Measurements from ENCODE around the gene PRKCZ. TPM values are rescaled to one million over a fixed set of nuclear protein-coding genes. Genes with fewer than 3 reads are reported as not detected.

PRKCZ gene
- 100 to 1,000 TPM in 2 of 4 donors, 10 to 100 TPM in 2; 44.2 to 252 (median 144) TPM for polyA plus RNA-seq
- long read RNA-seq, donor 1: 0 reads
- long read RNA-seq, donor 2, transcript PRKCZ-201 (18 exons, 2,326 nt): major isoform, 7 of 7 reads
- long read RNA-seq, donor 2, partial matches to known transcripts: 0 of 7 reads
- long read RNA-seq, donor 2, other reads (novel, unspliced or antisense): 0 of 7 reads
- long read RNA-seq, donor 3, partial matches to known transcripts: 0 of 97 reads
- long read RNA-seq, donor 3, other reads (novel, unspliced or antisense): 95 of 97 reads
- long read RNA-seq, donor 4: 0 reads
- long read RNA-seq, donor 5, partial matches to known transcripts: 16 of 40 reads
- long read RNA-seq, donor 5, other reads (novel, unspliced or antisense): 24 of 40 reads
- long read RNA-seq, donor 6, transcript PRKCZ-201 (18 exons, 2,326 nt): major isoform, 5 of 55 reads
- long read RNA-seq, donor 6, partial matches to known transcripts: 25 of 55 reads
- long read RNA-seq, donor 6, other reads (novel, unspliced or antisense): 24 of 55 reads
- long read RNA-seq, donor 7: 0 reads
- long read RNA-seq, donor 8: 0 reads
- long read RNA-seq, donor 9, partial matches to known transcripts: 0 of 1 reads
- long read RNA-seq, donor 9, other reads (novel, unspliced or antisense): 0 of 1 reads
- long read RNA-seq, donor 10, transcript PRKCZ-201 (18 exons, 2,326 nt): major isoform, 6 of 15 reads
- long read RNA-seq, donor 10, partial matches to known transcripts: 6 of 15 reads
- long read RNA-seq, donor 10, other reads (novel, unspliced or antisense): 0 of 15 reads

GRCh38 chr1:2049718-2050431, at the start of gene PRKCZ:
Gene PRKCZ (plus strand): TSS chr1:2050411. CDS start chr1:2050631, 220 bp downstream.
- Histone ChIP-seq H3K36me3 (ENCODE audit: control insufficient read depth in 3 of 3, insufficient read depth in 2 of 3, low read depth in 1 of 3, low read length in 3 of 3) (peaks cover 0 to 24% (median 0%) of the 10 kb centered on the region in 3 donors), H3K27me3 (ENCODE audit: control insufficient read depth in 3 of 3, insufficient read depth in 3 of 3, low read length in 3 of 3) (peaks cover 0 to 10% (median 2%) of the 10 kb centered on the region in 3 donors), H3K9me3 (ENCODE audit: control insufficient read depth in 2 of 2, insufficient read depth in 1 of 2, low read depth in 1 of 2, low read length in 1 of 2) (no peaks in the 10 kb centered on the region), H3K27ac (ENCODE audit: low read depth in 1 of 3, low read length in 2 of 3) (peak within 1 kb of the TSS; percentile 82 to 99 (median 97)), H3K4me1 (ENCODE audit: control insufficient read depth in 3 of 3, insufficient read depth in 2 of 3, low read depth in 1 of 3, low read length in 2 of 3) (peaks cover 4 to 73% (median 6%) of the 10 kb centered on the region in 3 donors), H3K4me3 (ENCODE audit: low read depth in 1 of 3, low read length in 3 of 3) (peak within 1 kb of the TSS; percentile 82 to 93 (median 91))
- WGBS, 3 donors: 2 to 3% (median 3%) methylated on average over 42 to 83 of the region's 83 CpGs
- FAIRE-seq: no peak
- DNase-seq: peak; percentile 96

GRCh38 chr1:2000432-2000831, 49.8 kb upstream of the PRKCZ start:
- DNase-seq (no peak), FAIRE-seq (no peak)
- peaks cover 0 to 30% (median 14%) of the 10 kb centered on the region in 3 donors for H3K27me3 ChIP-seq (ENCODE audit: control insufficient read depth in 3 of 3, insufficient read depth in 3 of 3, low read length in 3 of 3)
- peaks cover 0 to 3% of the 10 kb centered on the region in 2 donors for H3K9me3 ChIP-seq (ENCODE audit: control insufficient read depth in 2 of 2, insufficient read depth in 1 of 2, low read depth in 1 of 2, low read length in 1 of 2)
- WGBS, 3 donors: 82 to 89% (median 86%) methylated on average over 7 of the region's 7 CpGs
- H3K4me1 ChIP-seq (ENCODE audit: control insufficient read depth in 3 of 3, insufficient read depth in 2 of 3, low read depth in 1 of 3, low read length in 2 of 3): no peaks in the 10 kb centered on the region
- H3K4me3 ChIP-seq (ENCODE audit: low read depth in 1 of 3, low read length in 3 of 3): no peak overlapping the region
- H3K36me3 ChIP-seq (ENCODE audit: control insufficient read depth in 3 of 3, insufficient read depth in 2 of 3, low read depth in 1 of 3, low read length in 3 of 3): no peaks in the 10 kb centered on the region
- no peak overlapping the region for H3K27ac ChIP-seq (ENCODE audit: low read depth in 1 of 3, low read length in 2 of 3)

- 83 to 90% (median 86%) methylated on average over 9 of the region's 9 CpGs for WGBS, 3 donors
- Histone ChIP-seq H3K4me3 (ENCODE audit: low read depth in 1 of 3, low read length in 3 of 3) (no peak overlapping the region), H3K36me3 (ENCODE audit: control insufficient read depth in 3 of 3, insufficient read depth in 2 of 3, low read depth in 1 of 3, low read length in 3 of 3) (no peaks in the 10 kb centered on the region), H3K9me3 (ENCODE audit: control insufficient read depth in 2 of 2, insufficient read depth in 1 of 2, low read depth in 1 of 2, low read length in 1 of 2) (peaks cover 0 to 3% of the 10 kb centered on the region in 2 donors), H3K27ac (ENCODE audit: low read depth in 1 of 3, low read length in 2 of 3) (no peak overlapping the region), H3K27me3 (ENCODE audit: control insufficient read depth in 3 of 3, insufficient read depth in 3 of 3, low read length in 3 of 3) (peaks cover 0 to 33% (median 14%) of the 10 kb centered on the region in 3 donors), H3K4me1 (ENCODE audit: control insufficient read depth in 3 of 3, insufficient read depth in 2 of 3, low read depth in 1 of 3, low read length in 2 of 3) (no peaks in the 10 kb centered on the region)
- FAIRE-seq: no peak
- no peak for DNase-seq
Observed at GRCh38 chr1:2000850-2001249, 49.4 kb upstream of the PRKCZ start.

- no peak overlapping the region for H3K27ac ChIP-seq (ENCODE audit: low read depth in 1 of 3, low read length in 2 of 3)
- H3K9me3 ChIP-seq (ENCODE audit: control insufficient read depth in 2 of 2, insufficient read depth in 1 of 2, low read depth in 1 of 2, low read length in 1 of 2): peaks cover 0 to 3% of the 10 kb centered on the region in 2 donors
- DNase-seq (no peak), FAIRE-seq (no peak)
- H3K4me3 ChIP-seq (ENCODE audit: low read depth in 1 of 3, low read length in 3 of 3): no peak overlapping the region
- H3K27me3 ChIP-seq (ENCODE audit: control insufficient read depth in 3 of 3, insufficient read depth in 3 of 3, low read length in 3 of 3): peaks cover 0 to 37% (median 14%) of the 10 kb centered on the region in 3 donors
- no peaks in the 10 kb centered on the region for H3K36me3 ChIP-seq (ENCODE audit: control insufficient read depth in 3 of 3, insufficient read depth in 2 of 3, low read depth in 1 of 3, low read length in 3 of 3)
- 61 to 74% (median 64%) methylated on average over 13 of the region's 13 CpGs for WGBS, 3 donors
- no peaks in the 10 kb centered on the region for H3K4me1 ChIP-seq (ENCODE audit: control insufficient read depth in 3 of 3, insufficient read depth in 2 of 3, low read depth in 1 of 3, low read length in 2 of 3)
Observed at GRCh38 chr1:2001773-2002411, 48.3 kb upstream of the PRKCZ start.

- Histone ChIP-seq H3K27me3 (ENCODE audit: control insufficient read depth in 3 of 3, insufficient read depth in 3 of 3, low read length in 3 of 3) (peaks cover 0 to 37% (median 14%) of the 10 kb centered on the region in 3 donors), H3K27ac (ENCODE audit: low read depth in 1 of 3, low read length in 2 of 3) (no peak within 1 kb of the TSS), H3K9me3 (ENCODE audit: control insufficient read depth in 2 of 2, insufficient read depth in 1 of 2, low read depth in 1 of 2, low read length in 1 of 2) (peaks cover 0 to 3% of the 10 kb centered on the region in 2 donors), H3K36me3 (ENCODE audit: control insufficient read depth in 3 of 3, insufficient read depth in 2 of 3, low read depth in 1 of 3, low read length in 3 of 3) (no peaks in the 10 kb centered on the region), H3K4me1 (ENCODE audit: control insufficient read depth in 3 of 3, insufficient read depth in 2 of 3, low read depth in 1 of 3, low read length in 2 of 3) (no peaks in the 10 kb centered on the region), H3K4me3 (ENCODE audit: low read depth in 1 of 3, low read length in 3 of 3) (no peak within 1 kb of the TSS)
- DNase-seq (peak in 1 of 2 donors; percentile 58), FAIRE-seq (no peak)
- WGBS, 3 donors: 3 to 5% (median 4%) methylated on average over 41 to 49 of the region's 49 CpGs
Observed at GRCh38 chr1:2003541-2004131, 46.6 kb upstream of the PRKCZ start, which contains the start of gene CFAP74. Gene CFAP74 (minus strand): TSS chr1:2003786. CDS start chr1:1990956, 12,830 bp downstream.

- no peak overlapping the region for H3K4me3 ChIP-seq (ENCODE audit: low read depth in 1 of 3, low read length in 3 of 3)
- no peaks in the 10 kb centered on the region for H3K4me1 ChIP-seq (ENCODE audit: control insufficient read depth in 3 of 3, insufficient read depth in 2 of 3, low read depth in 1 of 3, low read length in 2 of 3)
- FAIRE-seq (no peak), DNase-seq (no peak)
- peaks cover 0 to 3% of the 10 kb centered on the region in 2 donors for H3K9me3 ChIP-seq (ENCODE audit: control insufficient read depth in 2 of 2, insufficient read depth in 1 of 2, low read depth in 1 of 2, low read length in 1 of 2)
- H3K36me3 ChIP-seq (ENCODE audit: control insufficient read depth in 3 of 3, insufficient read depth in 2 of 3, low read depth in 1 of 3, low read length in 3 of 3): no peaks in the 10 kb centered on the region
- no peak overlapping the region for H3K27ac ChIP-seq (ENCODE audit: low read depth in 1 of 3, low read length in 2 of 3)
- WGBS, 3 donors: 77 to 83% (median 80%) methylated on average over 21 of the region's 21 CpGs
- H3K27me3 ChIP-seq (ENCODE audit: control insufficient read depth in 3 of 3, insufficient read depth in 3 of 3, low read length in 3 of 3): peaks cover 0 to 39% (median 14%) of the 10 kb centered on the region in 3 donors
Observed at GRCh38 chr1:2004856-2005255, 45.4 kb upstream of the PRKCZ start.

GRCh38 chr1:2009101-2010053, 40.8 kb upstream of the PRKCZ start:
- DNase-seq: no peak
- FAIRE-seq: no peak
- WGBS, 3 donors: 81 to 83% (median 82%) methylated on average over 27 of the region's 27 CpGs
- Histone ChIP-seq H3K36me3 (ENCODE audit: control insufficient read depth in 3 of 3, insufficient read depth in 2 of 3, low read depth in 1 of 3, low read length in 3 of 3) (no peaks in the 10 kb centered on the region), H3K27me3 (ENCODE audit: control insufficient read depth in 3 of 3, insufficient read depth in 3 of 3, low read length in 3 of 3) (peaks cover 0 to 22% (median 7%) of the 10 kb centered on the region in 3 donors), H3K4me3 (ENCODE audit: low read depth in 1 of 3, low read length in 3 of 3) (no peak overlapping the region), H3K9me3 (ENCODE audit: control insufficient read depth in 2 of 2, insufficient read depth in 1 of 2, low read depth in 1 of 2, low read length in 1 of 2) (no peaks in the 10 kb centered on the region), H3K27ac (ENCODE audit: low read depth in 1 of 3, low read length in 2 of 3) (no peak overlapping the region), H3K4me1 (ENCODE audit: control insufficient read depth in 3 of 3, insufficient read depth in 2 of 3, low read depth in 1 of 3, low read length in 2 of 3) (no peaks in the 10 kb centered on the region)

Measured in small intestine (tissue), 16 donors.